DMS79 (cell line): ENCODE results near the gene NAA80.

Source experiments
- DNase-seq: peaks from one replicate; lab custom pipeline; 2025; lab: John Stamatoyannopoulos, UW

Gene NAA80

DNA sequence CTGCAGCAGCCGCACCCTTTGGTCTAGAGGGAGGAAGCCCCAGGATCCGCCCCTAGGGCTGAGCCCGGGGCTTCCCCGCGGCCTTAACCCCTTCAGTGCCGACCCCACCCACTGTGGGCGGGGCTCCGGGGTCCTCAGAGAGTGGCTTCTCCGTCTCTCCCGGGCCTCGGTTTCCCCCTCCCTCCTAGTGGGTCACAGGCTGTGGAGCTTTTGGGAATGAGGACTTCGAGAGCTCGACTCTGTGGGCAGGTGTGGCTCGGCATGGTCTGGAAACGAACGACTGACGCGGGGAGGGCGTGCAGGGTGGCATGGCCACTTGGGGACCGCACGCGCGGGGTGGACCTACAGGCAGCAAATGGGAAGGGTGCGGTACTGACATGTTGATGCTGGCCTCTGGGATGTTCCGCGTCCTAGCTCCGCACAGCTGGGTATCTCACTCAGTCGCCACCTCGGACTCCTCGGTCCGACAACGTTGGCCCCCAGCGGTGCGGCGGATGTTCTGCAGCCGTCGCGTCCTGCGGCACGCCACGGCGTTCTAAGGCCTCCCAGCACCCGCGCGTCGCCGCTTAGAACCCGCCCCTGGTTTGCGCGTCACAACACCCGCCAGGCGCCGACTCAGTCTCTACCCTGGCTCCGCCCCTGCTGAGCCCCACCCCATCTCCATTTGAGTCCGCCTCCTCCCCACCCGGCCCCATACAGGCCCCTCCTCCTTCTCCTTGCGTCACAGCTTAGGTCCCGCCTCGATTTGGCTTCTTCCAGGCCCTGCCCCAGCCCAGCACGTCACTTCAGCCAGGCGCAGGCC lies at the start of gene NAA80, which contains the start of gene HYAL3:
TSS of gene NAA80 (minus strand) at position 570 of the 802 bp plus-strand sequence. CDS start 1,942 bp downstream, outside the sequence.
TSS of gene HYAL3 (minus strand) at position 570 of the 802 bp plus-strand sequence. CDS start 3,803 bp downstream, outside the sequence.
- peak; percentile 83 for DNase-seq

DNA sequence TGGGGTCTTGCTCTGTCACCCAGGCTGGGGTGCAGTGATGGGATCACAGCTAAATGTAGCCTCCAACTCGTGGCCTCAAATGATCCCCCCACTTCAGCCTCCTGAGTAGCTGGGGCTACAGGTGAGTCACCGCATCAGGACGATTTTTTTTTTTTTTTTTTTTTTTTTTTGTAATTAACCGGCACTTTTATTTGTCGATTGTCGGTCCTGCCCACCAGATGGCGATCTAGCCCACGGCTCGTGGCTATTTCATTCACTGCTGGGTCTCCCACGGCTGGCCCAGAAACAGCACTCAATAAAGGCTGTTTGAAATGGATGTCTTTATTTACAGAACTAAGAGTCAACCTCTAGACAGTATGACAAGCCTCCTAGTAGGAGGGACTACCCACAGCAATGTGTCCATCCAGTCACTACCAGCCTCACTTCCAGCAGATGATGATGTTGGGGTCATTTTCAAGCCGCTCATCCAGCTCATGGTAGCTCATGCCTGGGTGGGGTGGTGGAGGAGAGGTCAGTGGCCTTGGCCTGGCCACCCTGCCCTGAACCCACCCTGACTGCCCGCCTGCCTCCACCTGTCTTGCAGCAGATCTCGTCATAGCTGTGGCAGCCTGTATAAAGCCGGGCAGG lies 48.1 kb upstream of the NAA80 start:
- peak; percentile 42 for DNase-seq

DNA sequence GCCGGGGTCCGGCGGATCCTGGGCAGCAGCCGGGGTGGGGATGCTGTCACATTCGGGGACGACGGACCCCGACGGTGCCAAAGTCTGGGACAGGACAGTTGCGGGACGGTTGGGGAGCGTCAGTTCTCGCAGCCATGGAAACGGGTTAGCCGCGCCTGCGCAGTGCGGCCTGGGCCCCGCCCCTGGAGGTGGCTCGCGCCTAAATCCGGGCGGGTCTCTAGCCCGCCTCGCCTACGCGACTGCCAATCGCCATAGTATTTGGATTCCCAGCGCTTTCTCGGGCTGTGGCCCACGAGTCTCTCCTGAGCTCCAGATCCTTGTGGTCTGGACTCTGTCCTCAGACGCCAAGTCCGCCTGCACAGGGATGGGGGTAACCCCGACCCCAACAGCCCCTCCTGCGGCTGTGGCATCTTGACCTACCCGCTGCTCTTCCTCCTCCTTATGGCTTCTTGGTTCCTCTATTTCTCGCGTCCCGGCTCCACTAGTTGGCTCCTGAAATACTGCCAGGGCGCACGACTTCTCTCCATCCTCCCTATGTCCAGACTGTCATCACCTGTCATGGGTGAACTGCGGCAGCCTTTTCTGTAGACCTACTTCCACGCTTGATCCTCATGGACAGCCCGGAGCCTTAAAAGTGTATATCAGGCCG lies 46.5 kb upstream of the NAA80 start, which contains the start of gene ZMYND10:
TSS of gene ZMYND10 (minus strand) at position 147 of the 649 bp plus-strand sequence. CDS start 153 bp downstream, outside the sequence.
- no peak for DNase-seq

GRCh38 chr3:50345008-50345407 lies 45.8 kb upstream of the NAA80 start:
- DNase-seq = no peak

GRCh38 chr3:50342813-50343633 lies 43.8 kb upstream of the NAA80 start:
- no peak for DNase-seq

DNA sequence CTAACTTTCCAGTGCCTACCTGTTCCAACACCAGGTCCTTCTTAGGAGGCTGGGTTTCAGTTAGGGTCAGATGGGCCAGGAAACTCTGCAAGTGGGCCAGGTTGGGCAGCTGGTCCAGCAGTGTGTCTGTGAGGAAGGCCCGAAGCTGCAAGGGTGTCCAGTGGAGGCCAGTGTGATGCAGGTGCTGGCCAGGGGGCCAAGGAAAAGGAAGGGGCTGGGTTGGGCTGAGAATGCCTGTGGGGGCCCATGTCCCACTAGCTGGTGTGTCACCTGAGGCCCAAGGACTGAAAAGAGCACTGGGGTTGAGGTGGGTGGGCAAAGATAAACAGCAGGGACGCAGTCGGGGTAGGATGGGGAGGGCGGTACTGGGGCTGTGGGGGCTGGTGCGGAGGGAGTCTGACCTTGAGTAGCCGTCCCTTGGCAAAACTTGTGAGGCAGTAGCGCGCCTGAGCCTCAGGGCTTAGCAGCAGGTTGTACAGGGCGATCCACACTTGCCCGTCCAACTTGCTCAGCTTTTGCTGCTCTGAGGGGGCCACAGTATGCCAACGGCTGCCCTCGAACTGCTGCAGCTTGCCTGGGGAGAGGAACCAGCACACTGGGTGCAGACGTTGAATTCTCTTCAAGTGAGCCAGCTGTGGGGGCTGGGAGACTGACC lies 42.9 kb upstream of the NAA80 start:
- no peak for DNase-seq

DNA sequence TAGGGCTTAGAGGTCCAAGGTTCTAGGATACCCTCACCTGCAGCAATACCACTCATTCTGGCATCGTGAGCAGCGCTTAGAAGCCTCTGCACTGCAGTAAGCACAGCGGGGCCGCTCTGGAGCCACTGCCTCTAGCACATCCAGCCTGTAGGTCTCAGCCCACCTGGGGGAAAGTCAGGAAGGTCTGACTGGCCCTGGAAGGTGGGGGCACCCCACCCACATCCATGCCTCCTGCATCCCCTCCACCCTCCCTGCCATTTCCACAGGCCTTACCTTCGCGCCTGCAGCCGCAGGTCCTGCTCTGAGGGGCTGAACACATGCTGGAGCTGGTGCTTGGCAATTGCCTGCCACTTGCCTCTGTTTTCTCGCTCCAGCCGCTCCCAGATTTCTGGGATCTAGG lies 42.3 kb upstream of the NAA80 start:
- no peak for DNase-seq

DNA sequence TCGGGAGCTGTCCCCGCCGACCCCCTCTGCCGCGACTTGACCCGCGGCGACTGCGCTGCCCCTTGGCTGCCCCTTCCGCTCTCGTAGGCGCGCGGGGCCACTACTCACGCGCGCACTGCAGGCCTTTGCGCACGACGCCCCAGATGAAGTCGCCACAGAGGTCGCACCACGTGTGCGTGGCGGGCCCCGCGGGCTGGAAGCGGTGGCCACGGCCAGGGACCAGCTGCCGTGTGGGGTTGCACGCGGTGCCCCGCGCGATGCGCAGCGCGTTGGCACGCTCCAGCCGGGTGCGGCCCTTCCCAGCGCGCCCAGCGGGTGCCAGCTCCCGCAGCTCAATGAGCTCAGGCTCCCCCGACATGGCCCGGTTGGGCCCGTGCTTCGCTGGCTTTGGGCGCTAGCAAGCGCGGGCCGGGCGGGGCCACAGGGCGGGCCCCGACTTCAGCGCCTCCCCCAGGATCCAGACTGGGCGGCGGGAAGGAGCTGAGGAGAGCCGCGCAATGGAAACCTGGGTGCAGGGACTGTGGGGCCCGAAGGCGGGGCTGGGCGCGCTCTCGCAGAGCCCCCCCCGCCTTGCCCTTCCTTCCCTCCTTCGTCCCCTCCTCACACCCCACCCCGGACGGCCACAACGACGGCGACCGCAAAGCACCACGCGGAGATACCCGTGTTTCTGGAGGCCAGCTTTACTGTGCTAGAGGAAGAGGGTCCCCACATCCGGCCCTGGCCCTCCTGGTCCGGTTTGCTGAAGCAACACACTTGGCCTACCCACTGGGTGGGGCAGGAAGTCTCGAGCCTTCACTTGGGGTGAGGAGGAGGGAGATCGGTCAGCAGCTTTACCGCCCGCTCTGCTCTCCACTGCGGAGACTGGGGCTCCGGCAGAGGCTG lies 41.5 kb upstream of the NAA80 start, which contains the start of gene RASSF1:
TSS of gene RASSF1 (minus strand) at position 389 of the 882 bp plus-strand sequence. CDS start at position 358, 31 bp downstream.
- DNase-seq = no peak

DNA sequence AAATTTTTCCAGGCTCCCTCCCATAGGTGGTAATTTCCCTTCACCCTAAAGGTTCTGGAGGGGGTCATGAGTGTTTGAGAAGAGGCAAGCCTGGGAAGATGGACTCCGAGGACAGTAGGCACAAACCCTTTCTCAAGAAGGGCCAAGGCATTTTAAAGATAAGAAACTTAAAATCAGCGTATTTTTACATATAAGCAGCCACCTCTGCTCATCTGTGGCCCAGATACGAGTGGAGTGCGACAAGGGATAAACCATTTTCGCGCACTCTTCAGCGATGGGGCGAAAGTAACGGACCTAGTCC lies 40.9 kb upstream of the NAA80 start:
- DNase-seq = no peak

GRCh38 chr3:50339485-50340146 lies 40.4 kb upstream of the NAA80 start:
- no peak for DNase-seq

DNA sequence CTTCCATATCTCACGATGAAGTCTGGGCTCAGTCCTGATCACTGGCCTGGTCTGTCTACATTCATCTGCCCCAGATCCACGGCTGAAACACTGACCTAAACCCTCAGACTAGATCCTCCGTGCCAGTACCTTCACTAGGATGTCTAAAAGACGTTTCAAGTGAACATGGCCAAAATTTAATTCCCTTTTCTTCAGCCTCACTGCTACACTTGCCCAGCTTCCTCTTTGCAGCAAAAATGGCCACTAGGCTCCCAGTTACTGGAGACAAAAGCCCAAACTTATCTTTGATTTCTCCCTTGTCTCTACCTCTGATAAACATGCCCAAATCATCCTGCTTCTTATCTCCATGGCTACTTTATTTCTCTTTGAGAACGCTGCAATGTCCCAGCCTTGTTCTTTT lies 39.8 kb upstream of the NAA80 start:
- no peak for DNase-seq

- DNase-seq = peak; percentile 90
These were observed 38.1 kb upstream of the NAA80 start for GRCh38 chr3:50337175-50337861.

DNA sequence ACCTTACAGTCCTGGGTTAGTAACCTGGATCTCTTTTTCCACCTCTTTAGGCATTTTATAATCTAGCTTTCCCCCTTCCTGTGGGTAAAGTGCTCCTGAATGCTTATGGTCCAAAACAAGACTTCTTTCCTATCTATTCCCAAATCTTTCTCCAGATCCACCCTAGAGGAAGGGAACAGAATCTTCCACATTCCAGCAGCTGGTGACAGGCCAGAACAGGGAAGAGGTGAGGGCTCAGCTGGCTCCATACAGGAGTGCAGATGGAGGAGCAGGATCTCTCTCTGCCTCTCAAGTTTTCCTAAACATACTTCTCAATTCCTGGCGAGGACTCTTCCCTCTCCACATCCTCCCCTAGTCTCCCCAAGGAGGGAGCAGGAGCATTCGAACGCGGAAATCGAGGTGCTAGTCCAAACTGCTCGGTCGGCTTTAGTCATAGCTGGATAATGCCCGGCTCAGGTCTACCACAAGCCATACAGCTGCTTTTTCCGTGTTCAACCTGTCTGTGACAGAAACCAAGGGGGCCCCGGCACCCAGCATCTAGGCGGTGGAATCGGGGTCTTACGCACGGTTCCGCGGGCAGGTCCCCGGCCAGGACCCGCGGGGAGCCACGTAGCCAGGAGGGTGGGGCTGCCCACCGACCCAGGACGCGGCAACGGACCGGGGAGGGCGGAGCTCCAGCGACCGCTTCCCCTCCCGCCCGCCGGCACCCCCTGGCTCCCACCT lies 37.4 kb upstream of the NAA80 start:
- no peak for DNase-seq

DNA sequence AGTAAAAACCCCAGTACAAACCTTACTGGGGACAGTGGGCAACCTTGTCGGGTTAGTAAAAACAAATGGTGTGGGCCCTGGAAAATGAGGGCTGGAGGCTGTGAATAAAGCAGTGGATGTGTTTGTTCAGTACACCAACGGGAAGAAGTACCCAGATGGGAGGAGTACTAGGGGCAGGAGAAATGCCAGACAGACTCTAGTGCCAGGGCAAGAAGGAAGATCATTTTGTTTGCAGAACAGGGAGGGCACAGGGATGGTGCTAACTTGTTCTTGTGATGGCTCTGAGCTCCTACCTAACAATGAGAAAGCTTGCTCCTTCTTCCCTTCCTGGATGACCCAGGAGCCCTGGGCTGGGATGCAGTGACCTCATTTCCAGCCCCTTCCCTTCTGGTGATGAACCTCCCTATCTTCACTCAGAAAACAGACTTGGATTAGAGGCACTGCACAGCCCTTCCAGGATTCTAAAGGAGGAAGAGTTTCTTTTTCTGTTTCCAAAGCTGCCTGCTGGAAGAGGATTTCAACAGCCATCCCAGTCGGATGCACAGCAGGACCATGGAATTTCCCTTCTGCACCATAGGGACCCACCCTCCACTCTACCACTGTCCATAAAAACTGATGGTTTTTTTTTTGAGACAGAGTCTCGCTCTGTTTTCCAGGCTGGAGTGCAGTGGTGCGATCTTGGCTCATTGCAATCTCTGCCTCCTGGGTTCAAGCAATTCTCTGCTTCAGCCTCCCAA lies 35.3 kb upstream of the NAA80 start:
- DNase-seq = no peak

GRCh38 chr3:50333744-50334328 lies 34.6 kb upstream of the NAA80 start:
- DNase-seq = no peak

GRCh38 chr3:50331364-50331907 lies 32.2 kb upstream of the NAA80 start:
- DNase-seq = no peak

- DNase-seq = no peak
These were observed 31.1 kb upstream of the NAA80 start for GRCh38 chr3:50330330-50330729.
